T-helper 2 cell treated with Interferon-gamma antibody and Interleukin-4, amounts not matched to agents 5 μg/mL and 100 μg/mL, for 36 hours (primary cell): ENCODE data around the gene ABI3BP.

Experiments used
- DNase-seq: peaks from one replicate; pipeline ENCODE4 v3.0.0; 2021; ENCODE audit warnings: low spot score
- H3K27ac Mint-ChIP-seq: one replicate; pipeline ENCODE4 v1.8.0; 2021; ENCODE audit warnings: mild to moderate bottlenecking, mixed read lengths
- H3K27me3 Mint-ChIP-seq: one replicate; pipeline ENCODE4 v1.8.0; 2021; ENCODE audit warnings: low read depth, mixed read lengths
- H3K36me3 Mint-ChIP-seq: one replicate; pipeline ENCODE4 v1.8.0; 2021; ENCODE audit warnings: low read depth, mixed read lengths
- H3K4me1 Mint-ChIP-seq: one replicate; pipeline ENCODE4 v1.8.0; 2021; ENCODE audit warnings: low read depth, mixed read lengths
- H3K4me3 Mint-ChIP-seq: one replicate; pipeline ENCODE4 v1.8.0; 2022; ENCODE audit warnings: mild to moderate bottlenecking, moderate library complexity, mixed read lengths
- H3K9me3 Mint-ChIP-seq: one replicate; pipeline ENCODE4 v1.8.0; 2021; ENCODE audit warnings: mixed read lengths

ABI3BP gene

DNA sequence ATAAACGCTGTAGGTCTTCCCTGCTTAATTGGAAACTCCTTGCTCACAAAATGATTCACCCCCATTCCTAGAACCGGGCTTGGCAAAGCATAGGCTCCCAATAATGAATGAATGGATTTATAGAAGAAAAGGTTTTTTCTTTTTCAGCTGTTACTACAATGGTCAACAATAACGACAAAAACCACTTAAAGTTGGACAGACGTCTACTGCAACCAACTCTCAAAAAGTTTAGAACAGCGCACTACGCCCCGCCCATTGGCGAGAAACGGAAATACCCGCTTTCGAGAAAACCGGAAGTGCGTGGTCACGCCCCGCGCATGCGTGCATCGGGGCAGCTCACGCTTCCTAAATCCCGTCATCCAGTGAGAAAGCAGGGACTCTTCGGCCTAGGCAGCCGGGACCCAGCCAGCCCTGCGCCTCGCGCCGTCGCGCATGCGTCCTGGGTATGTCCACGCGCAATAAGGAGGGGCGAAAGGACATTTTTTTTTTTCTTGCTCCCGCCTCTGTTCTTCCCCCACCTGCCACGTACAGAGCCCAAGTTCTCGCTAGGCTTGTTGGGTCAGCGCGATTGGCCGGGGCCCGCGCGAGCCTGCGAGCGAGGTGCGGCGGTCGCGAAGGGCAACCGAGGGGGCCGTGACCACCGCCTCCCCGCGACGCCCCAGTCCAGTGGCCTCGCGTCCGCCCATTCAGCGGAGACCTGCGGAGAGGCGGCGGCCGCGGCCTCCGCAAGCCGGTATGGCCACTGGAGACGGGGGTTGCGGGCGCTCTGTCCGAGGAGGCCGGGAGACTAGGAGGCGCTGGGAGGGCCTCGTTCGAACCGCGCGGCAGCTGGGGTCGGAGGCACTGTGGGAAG is 284.0 kb downstream of the ABI3BP start, which contains the start of gene TFG:
Gene TFG, plus strand, starts transcription at position 506 of the 853 bp plus-strand sequence. CDS start 4,192 bp downstream, outside the sequence.
- peak within 1 kb of the TSS; percentile 86 for H3K4me3 Mint-ChIP-seq
- H3K36me3 Mint-ChIP-seq = peaks cover 27% of the 10 kb centered on the region
- peaks cover 33% of the 10 kb centered on the region for H3K4me1 Mint-ChIP-seq
- H3K27me3 Mint-ChIP-seq = no peaks in the 10 kb centered on the region
- H3K27ac Mint-ChIP-seq = peak within 1 kb of the TSS; percentile 92
- H3K9me3 Mint-ChIP-seq = peaks cover 11% of the 10 kb centered on the region
- DNase-seq = peak; percentile 99

GRCh38 chr3:100708644-100708988 is 284.6 kb downstream of the ABI3BP start:
- Mint-ChIP-seq H3K4me3 (peak overlapping the region; percentile 86), H3K9me3 (peaks cover 11% of the 10 kb centered on the region), H3K36me3 (peaks cover 23% of the 10 kb centered on the region), H3K4me1 (peaks cover 32% of the 10 kb centered on the region), H3K27me3 (no peaks in the 10 kb centered on the region), H3K27ac (peak overlapping the region; percentile 92)
- no peak for DNase-seq

GRCh38 chr3:100706365-100706764 is 286.9 kb downstream of the ABI3BP start:
- Mint-ChIP-seq H3K27ac (no peak overlapping the region), H3K36me3 (peaks cover 13% of the 10 kb centered on the region), H3K9me3 (peaks cover 11% of the 10 kb centered on the region), H3K4me3 (no peak overlapping the region), H3K4me1 (peaks cover 21% of the 10 kb centered on the region), H3K27me3 (no peaks in the 10 kb centered on the region)
- no peak for DNase-seq

GRCh38 chr3:100703865-100704264 is 289.4 kb downstream of the ABI3BP start:
- Mint-ChIP-seq H3K27me3 (peaks cover 16% of the 10 kb centered on the region), H3K27ac (no peak overlapping the region), H3K36me3 (peaks cover 3% of the 10 kb centered on the region), H3K9me3 (peaks cover 9% of the 10 kb centered on the region), H3K4me3 (no peak overlapping the region), H3K4me1 (peaks cover 13% of the 10 kb centered on the region)
- DNase-seq = no peak

DNA sequence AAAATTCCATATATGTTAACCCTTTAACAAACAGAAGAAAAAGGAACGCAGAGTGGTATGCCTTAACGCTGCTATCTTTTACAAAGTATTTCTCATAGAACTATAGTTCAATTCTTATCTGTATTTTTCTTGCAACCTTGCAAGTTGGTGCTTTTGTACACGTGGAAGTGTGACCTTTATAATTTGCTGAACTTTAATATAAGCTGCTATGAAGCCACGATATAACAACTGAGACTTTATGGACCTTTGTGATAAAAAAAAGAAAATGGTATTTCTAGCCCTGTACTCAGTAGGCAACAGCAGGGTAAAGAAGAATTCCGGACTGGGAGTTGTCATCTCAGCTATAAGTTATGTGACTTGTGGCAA is 290.3 kb downstream of the ABI3BP start:
- peaks cover 25% of the 10 kb centered on the region for H3K27me3 Mint-ChIP-seq

GRCh38 chr3:100702082-100702979 is 290.9 kb downstream of the ABI3BP start:
- DNase-seq = no peak
- no peaks in the 10 kb centered on the region for H3K9me3 Mint-ChIP-seq
- H3K36me3 Mint-ChIP-seq = no peaks in the 10 kb centered on the region
- peaks cover 7% of the 10 kb centered on the region for H3K4me1 Mint-ChIP-seq
- H3K4me3 Mint-ChIP-seq = no peak overlapping the region
- peaks cover 30% of the 10 kb centered on the region for H3K27me3 Mint-ChIP-seq
- no peak overlapping the region for H3K27ac Mint-ChIP-seq

More for the DNA sequence above, 290.3 kb downstream of the ABI3BP start:
- no peak for DNase-seq
- no peaks in the 10 kb centered on the region for H3K9me3 Mint-ChIP-seq
- H3K27ac Mint-ChIP-seq = no peak overlapping the region
- no peak overlapping the region for H3K4me3 Mint-ChIP-seq
- peaks cover 7% of the 10 kb centered on the region for H3K4me1 Mint-ChIP-seq
- H3K36me3 Mint-ChIP-seq = no peaks in the 10 kb centered on the region

- DNase-seq = no peak
- Mint-ChIP-seq H3K9me3 (no peaks in the 10 kb centered on the region), H3K4me3 (no peak overlapping the region), H3K27me3 (peaks cover 41% of the 10 kb centered on the region), H3K4me1 (peaks cover 6% of the 10 kb centered on the region), H3K27ac (no peak overlapping the region), H3K36me3 (no peaks in the 10 kb centered on the region)
Observed at GRCh38 chr3:100700708-100701107, 292.5 kb downstream of the ABI3BP start.
